HEK293T (cell line): ENCODE data around the gene VDAC1.
"Not testable (repeated sequence)": the region's sequence is repeated elsewhere in the genome, so short reads cannot be mapped to it uniquely, and the experiment has no call there.

Source experiments
- CTCF ChIA-PET: fragments of 350-600 bp; formaldehyde crosslinking; extraction: SDS; loops from one replicate; lab custom pipeline; 2021; ENCODE audit warnings: antibody characterized with exemption, inconsistent platforms; lab: Yijun Ruan, JAX
- POLR2A ChIA-PET: fragments of 350-600 bp; formaldehyde crosslinking; extraction: SDS; loops from one replicate; lab custom pipeline; 2020; ENCODE audit warnings: antibody characterized with exemption, inconsistent platforms; lab: Yijun Ruan, JAX
- DNase-seq: peaks from one replicate; pipeline ENCODE4 v3.0.0; 2012; ENCODE audit warnings: mixed read lengths; ENCODE audit errors: extremely low spot score
- ARNT ChIP-seq: fragments of 450-650 bp; IDR thresholded peaks from 2 replicates; pipeline ENCODE4 v1.6.1; 2017; ENCODE audit warnings: mild to moderate bottlenecking
- BHLHE40 ChIP-seq: fragments of 450-650 bp; IDR thresholded peaks from 2 replicates; pipeline ENCODE4 v1.6.1; 2016; ENCODE audit warnings: mild to moderate bottlenecking, moderate library complexity, borderline replicate concordance
- CTBP1 ChIP-seq: fragments of 450-650 bp; IDR thresholded peaks from 2 replicates; pipeline ENCODE4 v1.6.1; 2016; ENCODE audit warnings: borderline replicate concordance
- ELF4 ChIP-seq: fragments of 450-650 bp; IDR thresholded peaks from 2 replicates; pipeline ENCODE4 v1.6.1; 2017; ENCODE audit warnings: antibody characterized with exemption
- FOXA1 ChIP-seq: fragments of 450-650 bp; IDR thresholded peaks from 2 replicates; pipeline ENCODE4 v1.6.1; 2016; ENCODE audit warnings: mild to moderate bottlenecking
- FOXK2 ChIP-seq: fragments of 450-650 bp; IDR thresholded peaks from 2 replicates; pipeline ENCODE4 v1.6.1; 2016; ENCODE audit warnings: mild to moderate bottlenecking
- FOXM1 ChIP-seq: fragments of 450-650 bp; IDR thresholded peaks from 2 replicates; pipeline ENCODE4 v1.6.1; 2017; ENCODE audit warnings: mild to moderate bottlenecking, borderline replicate concordance
- HDGF ChIP-seq: fragments of 450-650 bp; IDR thresholded peaks from 2 replicates; pipeline ENCODE4 v1.6.1; 2017; ENCODE audit warnings: antibody characterized with exemption, borderline replicate concordance
- L3MBTL2 ChIP-seq: fragments of 450-650 bp; conservative IDR thresholded peaks from 2 replicates; pipeline ENCODE4 v1.6.1; 2016; ENCODE audit warnings: mild to moderate bottlenecking
- LEF1 ChIP-seq: fragments of 450-650 bp; IDR thresholded peaks from 2 replicates; pipeline ENCODE4 v1.6.1; 2017; ENCODE audit warnings: mild to moderate bottlenecking, borderline replicate concordance
- NFRKB ChIP-seq: fragments of 450-650 bp; IDR thresholded peaks from 2 replicates; pipeline ENCODE4 v1.6.1; 2016; ENCODE audit warnings: mild to moderate bottlenecking, moderate library complexity
- SP1 ChIP-seq: fragments of 450-650 bp; IDR thresholded peaks from 2 replicates; pipeline ENCODE4 v1.6.1; 2017
- SUZ12 ChIP-seq: fragments of 450-650 bp; IDR thresholded peaks from 2 replicates; pipeline ENCODE4 v1.6.1; 2016; ENCODE audit warnings: mild to moderate bottlenecking
- TARDBP ChIP-seq: fragments of 450-650 bp; IDR thresholded peaks from 2 replicates; pipeline ENCODE4 v1.6.1; 2016
- ZNF384 ChIP-seq: fragments of 450-650 bp; IDR thresholded peaks from 2 replicates; pipeline ENCODE4 v1.6.1; 2016
- TF ChIP-seq, protein P1 (sequence below): fragments of 450-650 bp; IDR thresholded peaks from 2 replicates; pipeline ENCODE4 v1.6.1; 2016

Gene VDAC1

DNA sequence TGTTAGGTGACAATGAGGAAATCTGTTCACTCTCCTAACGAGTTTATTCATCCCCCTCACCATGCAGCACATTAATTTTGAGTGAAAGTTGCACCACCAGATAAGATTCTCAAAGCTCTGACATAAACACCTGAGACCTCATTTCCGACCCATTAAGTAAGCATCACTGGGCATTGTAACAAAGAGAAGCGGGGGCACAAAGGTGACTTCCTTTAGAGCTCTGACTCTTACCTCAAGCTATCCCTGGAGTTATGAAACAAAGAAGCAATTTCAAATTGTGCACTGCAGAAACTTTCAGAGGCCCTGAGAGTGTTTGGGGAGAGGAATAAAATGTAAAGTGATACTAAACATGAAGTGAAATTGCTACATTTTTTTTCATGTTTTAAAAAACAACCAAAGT lies 65.8 kb downstream of the VDAC1 start:
- ChIA-PET CTCF (interaction anchor here (1.1 kb wide), 1 partner anchor 185 kb away, joined by 3 read pairs; no protein-coding TSS in a partner anchor), POLR2A (interaction anchor here (0.6 kb wide), 1 partner anchor 118 kb away, joined by 3 read pairs; no protein-coding TSS in a partner anchor)
- TF ChIP-seq FOXA1 (no peak), SP1 (no peak), LEF1 (no peak), FOXM1 (no peak), HDGF (no peak), ARNT (no peak)
- no peak for DNase-seq

DNA sequence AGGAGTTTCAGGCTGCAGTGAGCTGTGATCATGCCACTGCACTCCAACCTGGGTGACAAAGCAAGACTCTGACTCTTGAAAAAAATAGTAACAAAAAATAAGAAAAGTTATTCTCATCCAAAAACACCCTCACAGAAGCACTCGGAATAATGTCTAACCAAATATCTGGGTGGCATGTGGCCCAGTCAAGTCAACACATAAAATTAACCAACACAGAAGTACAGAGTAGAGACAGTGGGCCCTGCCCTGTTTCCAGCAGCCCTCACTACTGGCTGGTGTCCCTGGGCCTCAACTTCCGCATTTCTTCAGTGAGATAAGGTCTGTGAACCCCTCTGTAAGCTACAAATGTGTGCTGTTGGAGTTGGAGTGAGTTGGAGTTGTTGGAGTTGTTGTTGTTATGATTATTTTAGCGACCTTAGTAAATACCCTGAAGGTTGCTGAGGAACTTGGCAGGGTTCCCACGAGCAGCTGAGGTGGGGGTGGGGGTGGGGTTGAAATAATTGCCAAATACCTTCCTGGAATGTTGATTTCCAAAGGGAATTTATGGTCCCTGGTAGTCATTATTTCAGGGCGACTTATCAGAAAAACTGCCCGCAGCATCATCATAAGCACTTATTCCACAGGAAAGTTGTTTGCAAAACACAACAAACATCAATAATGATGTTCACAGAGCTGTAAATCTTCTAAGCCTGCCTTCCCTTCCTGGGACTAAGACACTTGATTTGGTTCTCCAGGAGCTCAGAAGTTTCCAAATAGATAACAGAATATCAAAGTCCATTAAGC lies 66.5 kb downstream of the VDAC1 start:
- no peak for DNase-seq
- ChIA-PET CTCF (interaction anchor here (1.1 kb wide), 1 partner anchor 184 kb away, joined by 3 read pairs; no protein-coding TSS in a partner anchor), POLR2A (no interaction called here)
- no peak for TF ChIP-seq SP1
- TF ChIP-seq NFRKB, result no peak
- no peak for TF ChIP-seq TARDBP
- TF ChIP-seq LEF1, result no peak
- no peak for TF ChIP-seq SUZ12
- TF ChIP-seq ARNT, result no peak
- TF ChIP-seq, protein P1, sequence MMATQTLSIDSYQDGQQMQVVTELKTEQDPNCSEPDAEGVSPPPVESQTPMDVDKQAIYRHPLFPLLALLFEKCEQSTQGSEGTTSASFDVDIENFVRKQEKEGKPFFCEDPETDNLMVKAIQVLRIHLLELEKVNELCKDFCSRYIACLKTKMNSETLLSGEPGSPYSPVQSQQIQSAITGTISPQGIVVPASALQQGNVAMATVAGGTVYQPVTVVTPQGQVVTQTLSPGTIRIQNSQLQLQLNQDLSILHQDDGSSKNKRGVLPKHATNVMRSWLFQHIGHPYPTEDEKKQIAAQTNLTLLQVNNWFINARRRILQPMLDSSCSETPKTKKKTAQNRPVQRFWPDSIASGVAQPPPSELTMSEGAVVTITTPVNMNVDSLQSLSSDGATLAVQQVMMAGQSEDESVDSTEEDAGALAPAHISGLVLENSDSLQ, result no peak
- no peak for TF ChIP-seq ZNF384
- TF ChIP-seq L3MBTL2, result no peak
- TF ChIP-seq ELF4, result no peak
- no peak for TF ChIP-seq FOXA1
- no peak for TF ChIP-seq BHLHE40
- no peak for TF ChIP-seq HDGF

DNA sequence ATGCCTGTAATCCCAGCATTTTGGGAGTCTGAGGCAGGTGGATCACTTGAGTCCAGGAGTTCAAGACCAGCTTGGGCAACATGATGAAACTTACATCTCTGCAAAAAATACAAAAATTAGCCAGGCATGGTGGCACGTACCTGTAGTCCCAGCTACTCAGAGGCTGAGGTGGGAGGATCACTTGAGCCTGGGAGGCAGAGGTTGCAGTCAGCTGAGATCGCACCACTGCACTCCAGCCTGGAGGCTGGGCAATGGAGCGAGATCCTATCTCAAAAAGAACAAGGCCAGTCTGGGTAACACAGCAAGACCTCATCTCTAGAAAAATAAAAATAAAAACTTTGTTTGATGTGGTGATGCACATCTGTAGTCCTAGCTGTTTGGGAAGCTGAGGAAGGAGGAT lies 67.1 kb downstream of the VDAC1 start:
- POLR2A ChIA-PET, DNase-seq: not testable (repeated sequence)
- CTCF ChIA-PET, result interaction anchor here (1.1 kb wide), 1 partner anchor 183 kb away, joined by 3 read pairs; no protein-coding TSS in a partner anchor

DNA sequence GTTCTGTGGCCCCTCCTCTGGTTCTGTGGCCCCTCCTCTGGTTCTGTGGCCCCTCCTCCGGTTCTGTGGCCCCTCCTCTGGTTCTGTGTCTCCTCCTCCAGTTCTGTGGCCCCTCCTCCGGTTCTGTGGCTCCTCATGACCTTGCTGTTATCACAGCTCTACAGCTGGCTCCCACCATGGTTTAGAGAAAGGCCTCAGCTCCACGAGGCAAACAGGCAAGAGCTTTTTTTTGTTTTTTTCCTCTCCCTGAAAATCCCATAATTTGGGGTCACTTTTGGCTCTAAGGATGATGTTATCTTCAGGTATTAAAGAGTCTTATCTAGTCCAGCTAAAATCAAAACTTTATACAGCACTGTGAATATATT lies 68.1 kb downstream of the VDAC1 start:
- CTCF ChIA-PET, result no interaction called here
- DNase-seq, result no peak
- POLR2A ChIA-PET, result no interaction called here
- TF ChIP-seq, protein P1, result no peak
- TF ChIP-seq ZNF384 (no peak), FOXK2 (no peak), FOXA1 (no peak), SP1 (no peak), CTBP1 (no peak), NFRKB (no peak), HDGF (no peak), ARNT (no peak), TARDBP (no peak), L3MBTL2 (no peak), BHLHE40 (no peak), SUZ12 (no peak), FOXM1 (no peak), LEF1 (no peak), ELF4 (no peak)

DNA sequence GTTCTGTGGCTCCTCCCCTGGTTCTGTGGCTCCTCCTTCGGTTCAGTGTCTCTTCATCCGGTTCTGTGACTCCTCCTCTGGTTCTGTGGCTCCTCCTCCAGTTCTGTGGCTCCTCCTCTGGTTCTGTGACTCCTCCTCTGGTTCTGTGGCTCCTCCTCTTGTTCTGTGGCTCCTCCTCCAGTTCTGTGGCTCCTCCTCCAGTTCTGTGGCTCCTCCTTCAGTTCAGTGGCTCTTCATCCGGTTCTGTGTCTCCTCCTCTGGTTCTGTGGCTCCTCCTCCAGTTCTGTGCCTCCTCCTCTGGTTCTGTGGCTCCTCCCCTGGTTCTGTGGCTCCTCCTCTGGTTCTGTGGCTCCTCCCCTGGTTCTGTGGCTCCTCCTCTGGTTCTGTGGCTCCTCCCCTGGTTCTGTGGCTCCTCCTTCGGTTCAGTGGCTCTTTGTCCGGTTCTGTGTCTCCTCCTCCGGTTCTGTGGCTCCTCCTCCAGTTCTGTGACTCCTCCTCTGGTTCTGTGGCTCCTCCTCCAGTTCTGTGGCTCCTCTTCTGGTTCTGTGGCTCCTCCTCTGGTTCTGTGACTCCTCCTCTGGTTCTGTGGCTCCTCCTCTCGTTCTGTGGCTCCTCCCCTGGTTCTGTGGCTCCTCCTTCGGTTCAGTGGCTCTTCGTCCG lies 68.7 kb downstream of the VDAC1 start:
- DNase-seq, CTCF ChIA-PET, POLR2A ChIA-PET: not testable (repeated sequence)

DNA sequence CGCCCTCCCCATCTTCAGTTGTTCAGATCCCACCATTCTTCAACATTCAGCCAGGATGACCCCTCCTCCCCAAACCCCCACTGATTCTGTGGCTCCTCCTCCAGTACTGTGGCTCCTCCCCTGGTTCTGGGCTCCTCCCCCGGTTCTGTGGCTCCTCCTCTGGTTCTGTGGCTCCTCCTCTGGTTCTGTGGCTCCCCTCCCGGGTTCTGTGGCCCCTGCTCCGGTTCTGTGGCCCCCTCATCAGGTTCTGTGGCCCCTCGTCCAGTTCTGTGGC lies 69.2 kb downstream of the VDAC1 start:
- TF ChIP-seq ARNT (no peak), NFRKB (no peak), FOXM1 (no peak), FOXK2 (no peak), TARDBP (no peak), FOXA1 (no peak), L3MBTL2 (no peak)
- CTCF ChIA-PET, result no interaction called here
- POLR2A ChIA-PET, result no interaction called here
- no peak for DNase-seq

DNA sequence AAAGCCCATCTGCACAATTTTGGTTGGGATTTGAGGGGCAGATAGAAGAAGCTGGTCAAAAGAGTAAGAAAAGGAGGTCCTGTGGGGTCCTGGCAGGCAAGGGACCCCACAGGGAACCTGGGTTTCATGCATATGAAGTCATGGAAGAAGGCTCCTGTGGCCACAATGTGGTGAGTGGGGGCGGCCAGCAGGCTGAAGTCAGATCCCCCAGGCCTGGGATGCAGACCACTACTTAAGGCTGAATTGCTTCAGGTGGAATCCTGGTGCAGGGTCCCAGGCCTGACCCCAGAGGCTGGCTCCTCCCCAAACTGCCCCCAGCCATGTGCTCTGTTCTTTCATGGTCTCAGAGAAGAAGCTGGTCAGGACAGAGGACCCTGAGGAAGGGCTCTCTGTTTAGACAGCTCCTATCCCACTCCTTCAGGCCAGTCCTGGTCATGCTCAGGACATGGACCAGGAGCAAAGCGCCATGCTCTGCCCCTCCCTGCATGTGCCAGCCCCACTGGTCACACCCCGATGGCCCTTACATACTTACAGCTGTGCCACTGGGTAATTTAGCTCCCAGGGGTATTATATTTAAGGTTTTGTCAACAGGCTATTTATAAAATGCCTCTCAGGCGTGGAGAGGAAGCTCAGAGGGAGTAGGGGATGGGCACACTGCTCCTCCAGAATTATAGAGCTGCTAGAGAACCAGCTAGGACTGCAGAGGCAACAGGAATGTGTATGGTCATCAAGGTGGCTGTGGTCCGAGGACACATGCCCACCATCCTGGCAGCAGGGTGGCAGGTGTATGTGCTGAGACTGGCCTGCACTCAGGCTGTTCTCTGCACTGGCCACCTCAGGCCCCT lies 69.7 kb downstream of the VDAC1 start:
- ChIA-PET CTCF (no interaction called here), POLR2A (no interaction called here)
- DNase-seq, result no peak
- TF ChIP-seq SP1 (no peak), ARNT (no peak)
